PFSK-1 (cell line): ENCODE data around the gene ZSWIM3.

Experiments
- FOXP2 ChIP-seq: optimal IDR thresholded peaks from 2 replicates; pipeline ENCODE3; 2011; ENCODE audit warnings: borderline replicate concordance, control low read depth, inconsistent platforms; ENCODE audit not compliant: insufficient read depth; ENCODE audit errors: extremely low read length, extremely low read depth
- POLR2AphosphoS5 ChIP-seq: IDR thresholded peaks from 2 replicates; pipeline ENCODE4 v1.6.1; 2012; ENCODE audit warnings: low read depth, mild to moderate bottlenecking, control low read depth, low read length, moderate library complexity
- REST ChIP-seq, 2 experiments: IDR thresholded peaks; 2 replicates each; pipeline versions ENCODE4 v1.6.1 to v1.8.0; 2011 to 2012; ENCODE audit warnings: low read depth in 2 of 2, low read length in 2 of 2, control low read depth in 1 of 2, inconsistent platforms in 1 of 2, mild to moderate bottlenecking in 1 of 2, moderate library complexity in 1 of 2; ENCODE audit not compliant: insufficient read depth in 1 of 2
- SIN3A ChIP-seq: IDR thresholded peaks from 2 replicates; pipeline ENCODE4 v1.6.1; 2012; ENCODE audit warnings: mild to moderate bottlenecking, low read length, moderate library complexity, borderline replicate concordance; ENCODE audit not compliant: insufficient read depth
- TAF1 ChIP-seq: IDR thresholded peaks from 2 replicates; pipeline ENCODE4 v1.6.1; 2012; ENCODE audit warnings: low read length, control low read depth, borderline replicate concordance; ENCODE audit not compliant: insufficient read depth

ZSWIM3 gene

GRCh38 chr20:45924391-45925261, 67.2 kb downstream of the ZSWIM3 start:
- TF ChIP-seq TAF1 (no peak), FOXP2 (peak; percentile 29)

- no peak for TF ChIP-seq POLR2AphosphoS5
- no peak for TF ChIP-seq TAF1
- no peak for TF ChIP-seq FOXP2
- TF ChIP-seq SIN3A: no peak
- TF ChIP-seq REST (IDR thresholded peaks at IDR 0.05; ENCODE audit: insufficient read depth in 1 of 2, low read depth in 2 of 2, low read length in 2 of 2): no peak
Observed at GRCh38 chr20:45925821-45926506, 68.5 kb downstream of the ZSWIM3 start.

GRCh38 chr20:45926731-45927070, 69.3 kb downstream of the ZSWIM3 start:
- TF ChIP-seq SIN3A (no peak), POLR2AphosphoS5 (no peak), TAF1 (no peak), REST (IDR thresholded peaks at IDR 0.05; ENCODE audit: insufficient read depth in 1 of 2, low read depth in 2 of 2, low read length in 2 of 2) (no peak), FOXP2 (no peak)

- 0 out of 2 replicates have a peak, but pooled peaks have one; percentile 23 for TF ChIP-seq POLR2AphosphoS5
- no peak for TF ChIP-seq TAF1
Observed at GRCh38 chr20:45927071-45927878, 69.9 kb downstream of the ZSWIM3 start.
